Jurkat, Clone E6-1 (cell line): ENCODE data around the gene HAPSTR1.

Source experiments
- DNase-seq: peaks from one replicate; pipeline ENCODE4 v3.0.0-alpha.2; 2011; ENCODE audit warnings: low read depth, low spot score
- H3K4me3 ChIP-seq: 2 replicates; pipeline ENCODE4 v1.5.1; 2011; ENCODE audit warnings: mild to moderate bottlenecking, low read length, control low read depth, moderate library complexity

The HAPSTR1 gene

GRCh38 chr16:9138731-9139501, 47.5 kb downstream of the HAPSTR1 start:
- H3K4me3 ChIP-seq = no peak overlapping the region; the same call in 1 of the 2 replicates
- DNase-seq = peak; percentile 42

DNA sequence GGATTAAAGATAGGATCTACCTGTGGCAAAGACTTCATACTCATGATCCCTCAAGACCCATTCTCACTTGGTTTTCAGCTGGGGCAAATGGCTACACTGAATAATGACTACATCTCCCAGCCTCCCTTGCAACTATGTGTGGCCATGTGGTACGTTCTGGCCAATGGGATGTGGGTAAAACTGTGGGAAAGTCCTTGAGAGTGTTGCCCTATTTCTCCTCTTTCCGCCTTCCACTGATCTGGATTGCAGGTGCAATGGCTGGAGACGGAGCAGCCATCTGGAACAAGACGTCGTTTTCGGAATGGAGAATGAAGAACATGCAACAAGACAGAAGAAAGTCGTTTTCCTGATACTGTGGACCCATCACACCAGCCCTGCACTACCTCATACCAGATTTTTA, 48.5 kb downstream of the HAPSTR1 start:
- DNase-seq = peak; percentile 24

More for the DNA sequence above, 48.5 kb downstream of the HAPSTR1 start:
- H3K4me3 ChIP-seq = no peak overlapping the region
